Measurements from ENCODE around the gene SRGAP1.

- TF ChIP-seq POLR2A (IDR thresholded peaks at IDR 0.05) (no peak), CTCF (IDR thresholded peaks at IDR 0.05) (no peak), POLR2AphosphoS5 (IDR thresholded peaks at IDR 0.05) (no peak), EP300 (IDR thresholded peaks at IDR 0.05) (no peak)
Measured at GRCh38 chr12:64034901-64035576, 190.5 kb downstream of the SRGAP1 start.

Data from gastroesophageal sphincter (tissue), 3 donors.